ENCODE data around the gene RBM38.

- no peak for TF ChIP-seq CTCF (IDR thresholded peaks at IDR 0.05)
- no peak for TF ChIP-seq POLR2AphosphoS5 (IDR thresholded peaks at IDR 0.05; ENCODE audit: insufficient read depth in 1 of 2, low read depth in 1 of 2)
- no peak for TF ChIP-seq POLR2A (IDR thresholded peaks at IDR 0.05)
Measured at GRCh38 chr20:57386762-57387161, 4.4 kb upstream of the RBM38 start.

Measured in vagina (tissue), 2 donors.